Coronary artery (tissue), 2 donors: Measurements from ENCODE around the gene NCL.

ENCODE experiments used
- DNase-seq: peaks from one replicate; pipeline ENCODE4 v3.0.0-alpha.2; 2017; ENCODE audit warnings: low spot score
- H3K27ac ChIP-seq, 2 donors: fragments of 200-600 bp; sonication (generic); one replicate each; pipeline ENCODE4 v1.5.1; 2016 to 2019
- H3K4me3 ChIP-seq: fragments of 200-600 bp; sonication (generic); 2 replicates; pipeline ENCODE4 v1.5.1; 2016; ENCODE audit warnings: mild to moderate bottlenecking, moderate library complexity
- CTCF ChIP-seq: fragments of 200-600 bp; sonication (generic); IDR thresholded peaks from one replicate; pipeline ENCODE4 v1.5.1; 2019; ENCODE audit warnings: antibody characterized with exemption

NCL gene

GRCh38 chr2:231429901-231430300, 34.4 kb downstream of the NCL start:
- no peak for DNase-seq
- H3K27ac ChIP-seq = no peak overlapping the region
- no peak overlapping the region for H3K4me3 ChIP-seq
- TF ChIP-seq CTCF = no peak

- H3K27ac ChIP-seq = no peak overlapping the region
- DNase-seq = no peak
- TF ChIP-seq CTCF = no peak
- no peak overlapping the region for H3K4me3 ChIP-seq
These were observed 35.1 kb downstream of the NCL start for GRCh38 chr2:231429152-231429551.

GRCh38 chr2:231427116-231427515, 37.2 kb downstream of the NCL start:
- H3K4me3 ChIP-seq = no peak overlapping the region
- no peak overlapping the region for H3K27ac ChIP-seq
- DNase-seq = no peak
- TF ChIP-seq CTCF = no peak

GRCh38 chr2:231425811-231426703, 38.2 kb downstream of the NCL start:
- no peak for DNase-seq
- TF ChIP-seq CTCF = no peak
- H3K27ac ChIP-seq = no peak overlapping the region
- H3K4me3 ChIP-seq = no peak overlapping the region

GRCh38 chr2:231425291-231425810, 38.9 kb downstream of the NCL start:
- Histone ChIP-seq H3K27ac (no peak overlapping the region), H3K4me3 (no peak overlapping the region)
- TF ChIP-seq CTCF = no peak
- no peak for DNase-seq

GRCh38 chr2:231423176-231423575, 41.1 kb downstream of the NCL start:
- no peak for TF ChIP-seq CTCF
- DNase-seq = no peak
- no peak overlapping the region for H3K4me3 ChIP-seq
- H3K27ac ChIP-seq = no peak overlapping the region

GRCh38 chr2:231422056-231422455, 42.2 kb downstream of the NCL start:
- DNase-seq = no peak
- no peak for TF ChIP-seq CTCF
- H3K27ac ChIP-seq = no peak overlapping the region
- H3K4me3 ChIP-seq = no peak overlapping the region
